Stimulated activated CD4-positive, alpha-beta T cell treated with anti-CD3 and anti-CD28 coated beads, Interleukin-1b, Interleukin-23, amount 100 ng/mL, for 4 hours (primary cell): ENCODE data around the gene S100A7.
A peak's percentile ranks its signal among the peaks of the same experiment; 100 is the strongest.
"Not testable (repeated sequence)": the region's sequence is repeated elsewhere in the genome, so short reads cannot be mapped to it uniquely, and the experiment has no call there.

ENCODE experiments used
- DNase-seq, 2 donors: peaks; one replicate each; pipeline ENCODE4 v3.0.0-alpha.2; 2020; ENCODE audit warnings: low read depth in 2 of 2

The S100A7 gene

GRCh38 chr1:153476491-153477093 is 16.1 kb upstream of the S100A7 start:
- no peak for DNase-seq

DNA sequence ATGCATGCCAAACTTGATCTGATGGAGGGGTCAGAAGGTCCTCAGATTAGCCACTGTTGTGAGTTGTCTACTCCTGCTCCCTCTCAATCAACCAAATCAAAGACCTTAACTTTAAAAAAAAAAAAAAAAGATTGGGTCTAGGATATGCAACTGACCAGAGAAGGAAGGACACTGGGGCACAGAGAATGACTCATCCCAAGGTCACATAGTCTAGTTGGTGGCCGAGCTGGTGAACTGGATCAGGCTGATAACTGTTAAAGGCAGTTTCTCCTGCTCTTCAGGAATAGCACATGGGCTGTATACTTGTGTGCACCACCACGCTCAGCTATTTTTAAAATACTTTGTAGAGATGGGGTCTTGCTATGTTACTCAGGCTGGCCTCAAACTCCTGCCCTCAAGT is 14.8 kb upstream of the S100A7 start:
- no peak for DNase-seq

GRCh38 chr1:153474347-153474746 is 13.9 kb upstream of the S100A7 start:
- no peak for DNase-seq

- no peak for DNase-seq
These were observed 10.3 kb upstream of the S100A7 start for GRCh38 chr1:153470707-153471106.

DNA sequence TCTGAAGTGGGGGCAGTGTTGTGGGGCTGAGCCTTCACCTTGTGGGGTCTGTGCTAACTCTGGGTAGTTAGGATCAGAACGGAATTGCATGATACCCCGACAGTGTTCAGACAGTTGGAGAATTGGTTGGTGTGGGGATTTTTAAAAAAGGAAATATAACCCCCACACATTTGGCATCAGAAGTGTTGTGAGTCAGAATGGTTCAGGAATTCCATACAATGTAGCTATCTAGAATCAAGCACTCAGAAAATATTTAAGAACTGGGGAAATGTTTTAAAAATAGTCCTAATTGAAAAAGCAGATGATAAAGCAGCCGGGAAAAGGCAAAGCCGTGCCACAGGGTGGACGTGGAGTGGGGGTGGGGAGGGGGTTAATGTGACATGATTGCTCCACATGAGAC is 6.5 kb upstream of the S100A7 start:
- DNase-seq: no peak

DNA sequence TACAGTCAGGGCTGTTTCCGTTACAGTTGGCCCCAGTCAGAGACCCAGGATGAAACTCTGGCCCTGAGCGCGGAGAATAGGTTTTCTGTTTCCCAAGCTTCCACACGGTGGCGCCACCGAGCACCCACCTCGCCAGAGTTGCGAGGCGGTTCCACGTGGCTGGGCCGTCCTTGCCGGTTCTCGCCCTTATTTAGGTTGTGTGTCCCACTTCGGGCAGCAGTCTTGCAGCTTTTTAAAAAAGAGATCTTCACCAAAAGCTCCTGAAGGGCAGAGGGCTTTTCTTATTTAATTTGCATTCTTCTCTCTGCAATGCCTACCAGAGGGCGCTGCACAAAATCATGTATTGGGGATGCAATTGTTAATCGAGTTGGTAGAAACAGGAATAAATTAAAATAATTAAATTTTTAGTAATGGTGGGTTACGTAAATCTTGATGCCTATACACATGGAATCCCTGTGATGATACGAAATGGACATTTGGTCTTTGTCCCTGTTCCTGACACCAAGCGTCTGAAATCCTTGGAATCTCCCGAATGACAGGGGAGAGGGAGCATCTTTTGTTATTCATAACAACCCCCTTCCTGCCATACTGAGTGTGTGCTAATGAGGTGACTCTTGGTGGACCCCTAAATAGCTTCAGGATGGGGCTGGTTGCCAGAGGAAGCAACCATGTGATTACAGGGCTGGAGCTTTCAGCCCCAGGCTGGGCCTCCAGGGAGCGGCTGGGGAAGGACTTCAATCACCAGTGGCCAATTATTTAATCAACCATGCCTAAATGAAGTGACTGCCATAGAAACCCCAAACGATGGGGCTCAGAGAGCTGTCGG is 5.6 kb upstream of the S100A7 start:
- peak; percentile 54 to 60 for DNase-seq

- DNase-seq: not testable (repeated sequence)
These were observed 2.3 kb upstream of the S100A7 start for GRCh38 chr1:153462741-153463140.

DNA sequence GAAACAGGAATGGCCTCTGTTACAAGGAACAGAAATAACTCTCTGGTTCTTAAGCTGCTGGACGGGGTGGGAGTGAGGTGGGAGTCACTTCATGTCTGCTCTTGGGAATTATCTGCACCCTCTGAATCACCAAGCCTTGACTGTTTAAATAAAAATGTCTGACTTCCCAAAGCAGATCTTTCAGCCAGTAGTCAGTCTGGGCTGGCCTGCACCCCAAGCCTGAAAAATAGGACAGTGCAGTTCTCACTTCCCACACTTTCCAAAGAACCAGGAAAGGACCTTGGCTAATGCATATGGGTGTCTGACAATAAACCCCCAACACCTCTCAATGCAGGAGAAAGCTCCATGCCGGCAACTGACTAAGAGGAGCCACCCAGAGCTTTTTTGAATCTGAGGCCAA is 796 bp downstream of the S100A7 start:
- DNase-seq: no peak

GRCh38 chr1:153456396-153456795 is 4.1 kb downstream of the S100A7 start:
- DNase-seq: no peak

- not testable (repeated sequence) for DNase-seq
These were observed 11.6 kb downstream of the S100A7 start for GRCh38 chr1:153448851-153449250.

GRCh38 chr1:153447498-153448170 is 12.8 kb downstream of the S100A7 start:
- DNase-seq: no peak

- no peak for DNase-seq
These were observed 16.4 kb downstream of the S100A7 start for GRCh38 chr1:153444078-153444477.

DNA sequence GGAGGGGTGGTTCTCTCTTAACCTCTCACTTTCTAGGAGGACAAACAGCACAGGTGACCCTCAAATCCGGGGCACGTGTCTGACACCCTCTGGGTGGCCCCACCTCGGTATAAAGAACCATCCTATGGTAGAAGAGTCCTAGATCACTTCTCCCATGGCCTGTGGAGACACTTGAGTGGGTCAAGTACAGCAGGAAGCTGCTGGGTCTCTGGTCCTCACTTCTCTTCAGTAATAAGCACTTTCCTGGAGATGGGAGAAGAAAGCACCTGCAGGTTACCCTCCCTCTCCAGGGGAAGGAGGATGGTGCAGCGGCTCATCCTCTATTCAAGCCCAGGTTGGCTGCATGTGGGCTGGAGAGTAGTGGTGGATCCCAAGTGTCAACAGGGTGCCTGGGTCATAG is 17.0 kb downstream of the S100A7 start:
- no peak for DNase-seq

- no peak for DNase-seq
These were observed 19.2 kb downstream of the S100A7 start for GRCh38 chr1:153441238-153441755.

- DNase-seq: no peak
These were observed 21.2 kb downstream of the S100A7 start for GRCh38 chr1:153439273-153439672.

- no peak for DNase-seq
These were observed 21.9 kb downstream of the S100A7 start for GRCh38 chr1:153438599-153438998.

- DNase-seq: no peak
These were observed 23.2 kb downstream of the S100A7 start for GRCh38 chr1:153437236-153437635.

- no peak for DNase-seq
These were observed 25.6 kb downstream of the S100A7 start for GRCh38 chr1:153434746-153435455.

DNA sequence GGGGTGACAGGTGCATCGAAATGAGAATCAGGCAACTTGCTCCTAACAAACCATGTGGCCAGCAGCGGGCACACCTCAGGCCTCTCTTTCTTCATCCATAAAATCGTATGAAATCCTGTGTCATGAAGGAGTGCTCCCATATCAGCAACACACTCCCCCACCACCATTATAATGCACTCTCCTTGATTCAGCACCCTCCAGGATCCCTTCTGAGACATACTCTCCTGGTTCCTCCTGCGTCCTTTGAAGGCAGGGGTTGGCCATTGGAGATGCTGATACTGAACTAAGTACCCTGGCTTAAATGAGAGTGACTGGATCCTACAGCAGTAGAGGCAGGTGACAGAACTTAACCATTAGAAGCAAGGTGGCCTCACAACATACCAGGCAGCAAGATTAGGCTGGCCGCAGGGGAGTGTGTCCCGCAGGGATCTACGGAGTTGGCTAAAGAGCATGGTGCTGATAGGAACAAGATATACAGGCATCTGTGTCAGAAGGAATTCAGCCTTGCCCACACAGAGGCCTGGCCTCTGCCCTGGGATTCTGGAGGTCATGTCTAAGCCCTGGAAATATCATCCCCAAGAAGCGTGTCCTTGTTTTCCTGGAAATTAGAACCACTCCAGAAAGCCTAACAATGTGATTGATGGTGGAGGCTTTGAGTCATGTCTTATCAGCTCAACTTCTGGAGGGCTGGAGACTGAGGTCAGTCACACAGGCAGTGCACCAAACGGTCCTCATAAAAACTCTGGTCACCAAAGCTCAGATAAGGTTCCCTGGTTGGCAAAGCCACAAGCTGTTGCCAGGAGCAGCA is 27.4 kb downstream of the S100A7 start:
- DNase-seq: no peak

GRCh38 chr1:153431928-153432327 is 28.5 kb downstream of the S100A7 start:
- DNase-seq: no peak

- no peak for DNase-seq
These were observed 29.0 kb downstream of the S100A7 start for GRCh38 chr1:153431427-153431826.
